ENCODE data around the gene ADNP2. TPM values are rescaled to one million over a fixed set of nuclear protein-coding genes. Genes with fewer than 3 reads are reported as not detected.

Gene ADNP2
- total and polyA plus RNA-seq, 2 experiments from 2014 or later, result 19.3 to 66.4 TPM

DNA sequence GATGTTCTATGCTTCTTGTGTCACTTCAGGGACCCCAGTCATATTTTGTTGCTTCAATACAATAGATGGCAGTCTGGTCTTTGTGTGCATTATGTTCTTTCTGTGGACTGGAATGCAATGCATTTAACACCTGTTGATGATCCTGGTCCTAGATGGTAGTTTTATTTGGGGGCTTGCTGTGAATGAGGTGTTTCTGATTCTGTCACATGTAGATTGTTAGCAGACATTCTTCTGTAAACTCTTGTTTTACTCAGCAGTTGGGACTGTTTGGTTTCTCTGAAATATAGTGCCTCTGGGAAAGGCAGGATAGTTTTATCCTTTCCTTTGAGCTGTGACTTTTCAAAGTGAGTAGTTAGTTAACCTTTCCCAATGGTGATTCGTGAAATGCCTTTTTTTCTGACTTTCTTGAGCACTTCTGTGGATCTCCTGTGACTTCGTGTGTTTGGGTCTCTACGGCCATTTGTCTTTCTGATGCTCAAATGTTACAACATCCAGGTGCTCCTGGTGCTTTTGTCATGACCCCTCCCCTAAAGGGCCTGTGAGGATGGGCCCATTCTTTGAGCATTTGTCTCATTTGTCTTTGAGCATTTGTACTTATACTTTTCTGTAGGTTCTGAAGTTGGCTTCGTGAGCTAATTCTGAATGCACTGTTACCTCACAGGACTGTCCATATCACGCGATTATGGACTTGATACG, 20.8 kb downstream of the ADNP2 start:
- Histone ChIP-seq H3K79me2 (replicated peaks; ENCODE audit: insufficient read depth) (peaks cover 96% of the 10 kb centered on the region), H3K4me2 (peak overlapping the region; percentile 4; the same call in 1 of the 2 replicates), H3K4me1 (ENCODE audit: insufficient read depth) (peaks cover 16% of the 10 kb centered on the region), H4K20me1 (replicated peaks; ENCODE audit: insufficient read depth) (peaks cover 60% of the 10 kb centered on the region), H3K27ac (ENCODE audit: low read depth) (peak overlapping the region; percentile 17; the same call in 1 of the 2 replicates), H3K36me3 (ENCODE audit: insufficient read depth) (peaks cover 18% of the 10 kb centered on the region), H3K9me2 (ENCODE audit: insufficient read depth) (no peaks in the 10 kb centered on the region), H3F3A (replicated peaks; ENCODE audit: low read depth) (no peaks in the 10 kb centered on the region), H2AFZ (no peak overlapping the region), H3K4me3 (no peak overlapping the region), H3K27me3 (ENCODE audit: insufficient read depth) (no peaks in the 10 kb centered on the region)
- 0 out of 2 replicates have a peak overlapping the region, but pooled peaks have one; percentile 16 for H3K27ac Mint-ChIP-seq
- no peaks in the 10 kb centered on the region for H3K9me3 Mint-ChIP-seq
- TF ChIP-seq NANOG (IDR thresholded peaks at IDR 0.05; ENCODE audit: borderline replicate concordance) (no peak), CREB1 (CRISPR knock-in tag; IDR thresholded peaks at IDR 0.05; ENCODE audit: low read depth) (no peak), POLR2AphosphoS5 (IDR thresholded peaks at IDR 0.05; ENCODE audit: low read depth) (no peak), EZH2 (IDR thresholded peaks at IDR 0.05; ENCODE audit: low read depth, unreplicated experiment) (no peak), JUNB (IDR thresholded peaks at IDR 0.05; ENCODE audit: unreplicated experiment) (no peak)
- TF ChIP-seq, protein P1, sequence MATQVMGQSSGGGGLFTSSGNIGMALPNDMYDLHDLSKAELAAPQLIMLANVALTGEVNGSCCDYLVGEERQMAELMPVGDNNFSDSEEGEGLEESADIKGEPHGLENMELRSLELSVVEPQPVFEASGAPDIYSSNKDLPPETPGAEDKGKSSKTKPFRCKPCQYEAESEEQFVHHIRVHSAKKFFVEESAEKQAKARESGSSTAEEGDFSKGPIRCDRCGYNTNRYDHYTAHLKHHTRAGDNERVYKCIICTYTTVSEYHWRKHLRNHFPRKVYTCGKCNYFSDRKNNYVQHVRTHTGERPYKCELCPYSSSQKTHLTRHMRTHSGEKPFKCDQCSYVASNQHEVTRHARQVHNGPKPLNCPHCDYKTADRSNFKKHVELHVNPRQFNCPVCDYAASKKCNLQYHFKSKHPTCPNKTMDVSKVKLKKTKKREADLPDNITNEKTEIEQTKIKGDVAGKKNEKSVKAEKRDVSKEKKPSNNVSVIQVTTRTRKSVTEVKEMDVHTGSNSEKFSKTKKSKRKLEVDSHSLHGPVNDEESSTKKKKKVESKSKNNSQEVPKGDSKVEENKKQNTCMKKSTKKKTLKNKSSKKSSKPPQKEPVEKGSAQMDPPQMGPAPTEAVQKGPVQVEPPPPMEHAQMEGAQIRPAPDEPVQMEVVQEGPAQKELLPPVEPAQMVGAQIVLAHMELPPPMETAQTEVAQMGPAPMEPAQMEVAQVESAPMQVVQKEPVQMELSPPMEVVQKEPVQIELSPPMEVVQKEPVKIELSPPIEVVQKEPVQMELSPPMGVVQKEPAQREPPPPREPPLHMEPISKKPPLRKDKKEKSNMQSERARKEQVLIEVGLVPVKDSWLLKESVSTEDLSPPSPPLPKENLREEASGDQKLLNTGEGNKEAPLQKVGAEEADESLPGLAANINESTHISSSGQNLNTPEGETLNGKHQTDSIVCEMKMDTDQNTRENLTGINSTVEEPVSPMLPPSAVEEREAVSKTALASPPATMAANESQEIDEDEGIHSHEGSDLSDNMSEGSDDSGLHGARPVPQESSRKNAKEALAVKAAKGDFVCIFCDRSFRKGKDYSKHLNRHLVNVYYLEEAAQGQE (IDR thresholded peaks at IDR 0.05; ENCODE audit: unreplicated experiment), result no peak
- TF ChIP-seq, protein P2, sequence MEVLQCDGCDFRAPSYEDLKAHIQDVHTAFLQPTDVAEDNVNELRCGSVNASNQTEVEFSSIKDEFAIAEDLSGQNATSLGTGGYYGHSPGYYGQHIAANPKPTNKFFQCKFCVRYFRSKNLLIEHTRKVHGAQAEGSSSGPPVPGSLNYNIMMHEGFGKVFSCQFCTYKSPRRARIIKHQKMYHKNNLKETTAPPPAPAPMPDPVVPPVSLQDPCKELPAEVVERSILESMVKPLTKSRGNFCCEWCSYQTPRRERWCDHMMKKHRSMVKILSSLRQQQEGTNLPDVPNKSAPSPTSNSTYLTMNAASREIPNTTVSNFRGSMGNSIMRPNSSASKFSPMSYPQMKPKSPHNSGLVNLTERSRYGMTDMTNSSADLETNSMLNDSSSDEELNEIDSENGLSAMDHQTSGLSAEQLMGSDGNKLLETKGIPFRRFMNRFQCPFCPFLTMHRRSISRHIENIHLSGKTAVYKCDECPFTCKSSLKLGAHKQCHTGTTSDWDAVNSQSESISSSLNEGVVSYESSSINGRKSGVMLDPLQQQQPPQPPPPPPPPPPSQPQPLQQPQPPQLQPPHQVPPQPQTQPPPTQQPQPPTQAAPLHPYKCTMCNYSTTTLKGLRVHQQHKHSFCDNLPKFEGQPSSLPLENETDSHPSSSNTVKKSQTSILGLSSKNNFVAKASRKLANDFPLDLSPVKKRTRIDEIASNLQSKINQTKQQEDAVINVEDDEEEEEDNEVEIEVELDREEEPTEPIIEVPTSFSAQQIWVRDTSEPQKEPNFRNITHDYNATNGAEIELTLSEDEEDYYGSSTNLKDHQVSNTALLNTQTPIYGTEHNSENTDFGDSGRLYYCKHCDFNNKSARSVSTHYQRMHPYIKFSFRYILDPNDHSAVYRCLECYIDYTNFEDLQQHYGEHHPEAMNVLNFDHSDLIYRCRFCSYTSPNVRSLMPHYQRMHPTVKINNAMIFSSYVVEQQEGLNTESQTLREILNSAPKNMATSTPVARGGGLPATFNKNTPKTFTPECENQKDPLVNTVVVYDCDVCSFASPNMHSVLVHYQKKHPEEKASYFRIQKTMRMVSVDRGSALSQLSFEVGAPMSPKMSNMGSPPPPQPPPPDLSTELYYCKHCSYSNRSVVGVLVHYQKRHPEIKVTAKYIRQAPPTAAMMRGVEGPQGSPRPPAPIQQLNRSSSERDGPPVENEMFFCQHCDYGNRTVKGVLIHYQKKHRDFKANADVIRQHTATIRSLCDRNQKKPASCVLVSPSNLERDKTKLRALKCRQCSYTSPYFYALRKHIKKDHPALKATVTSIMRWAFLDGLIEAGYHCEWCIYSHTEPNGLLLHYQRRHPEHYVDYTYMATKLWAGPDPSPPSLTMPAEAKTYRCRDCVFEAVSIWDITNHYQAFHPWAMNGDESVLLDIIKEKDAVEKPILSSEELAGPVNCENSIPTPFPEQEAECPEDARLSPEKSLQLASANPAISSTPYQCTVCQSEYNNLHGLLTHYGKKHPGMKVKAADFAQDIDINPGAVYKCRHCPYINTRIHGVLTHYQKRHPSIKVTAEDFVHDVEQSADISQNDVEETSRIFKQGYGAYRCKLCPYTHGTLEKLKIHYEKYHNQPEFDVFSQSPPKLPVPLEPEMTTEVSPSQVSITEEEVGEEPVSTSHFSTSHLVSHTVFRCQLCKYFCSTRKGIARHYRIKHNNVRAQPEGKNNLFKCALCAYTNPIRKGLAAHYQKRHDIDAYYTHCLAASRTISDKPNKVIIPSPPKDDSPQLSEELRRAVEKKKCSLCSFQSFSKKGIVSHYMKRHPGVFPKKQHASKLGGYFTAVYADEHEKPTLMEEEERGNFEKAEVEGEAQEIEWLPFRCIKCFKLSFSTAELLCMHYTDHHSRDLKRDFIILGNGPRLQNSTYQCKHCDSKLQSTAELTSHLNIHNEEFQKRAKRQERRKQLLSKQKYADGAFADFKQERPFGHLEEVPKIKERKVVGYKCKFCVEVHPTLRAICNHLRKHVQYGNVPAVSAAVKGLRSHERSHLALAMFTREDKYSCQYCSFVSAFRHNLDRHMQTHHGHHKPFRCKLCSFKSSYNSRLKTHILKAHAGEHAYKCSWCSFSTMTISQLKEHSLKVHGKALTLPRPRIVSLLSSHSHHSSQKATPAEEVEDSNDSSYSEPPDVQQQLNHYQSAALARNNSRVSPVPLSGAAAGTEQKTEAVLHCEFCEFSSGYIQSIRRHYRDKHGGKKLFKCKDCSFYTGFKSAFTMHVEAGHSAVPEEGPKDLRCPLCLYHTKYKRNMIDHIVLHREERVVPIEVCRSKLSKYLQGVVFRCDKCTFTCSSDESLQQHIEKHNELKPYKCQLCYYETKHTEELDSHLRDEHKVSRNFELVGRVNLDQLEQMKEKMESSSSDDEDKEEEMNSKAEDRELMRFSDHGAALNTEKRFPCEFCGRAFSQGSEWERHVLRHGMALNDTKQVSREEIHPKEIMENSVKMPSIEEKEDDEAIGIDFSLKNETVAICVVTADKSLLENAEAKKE (CRISPR knock-in tag; IDR thresholded peaks at IDR 0.05), result no peak
- no peaks in the 10 kb centered on the region for H3K27me3 Mint-ChIP-seq (ENCODE audit: insufficient read depth, low read depth, poor library complexity)
- peaks cover 41% of the 10 kb centered on the region for H3K36me3 Mint-ChIP-seq (ENCODE audit: low read depth)
- ATAC-seq (peak; percentile 55), DNase-seq (ENCODE audit: low spot score) (no peak)
- no peak overlapping the region for H3K4me3 Mint-ChIP-seq
- peaks cover 16% of the 10 kb centered on the region for H3K4me1 Mint-ChIP-seq

All from GM23338 (cell line).